ENCODE results near the gene CHAF1A.

Gene CHAF1A

DNA sequence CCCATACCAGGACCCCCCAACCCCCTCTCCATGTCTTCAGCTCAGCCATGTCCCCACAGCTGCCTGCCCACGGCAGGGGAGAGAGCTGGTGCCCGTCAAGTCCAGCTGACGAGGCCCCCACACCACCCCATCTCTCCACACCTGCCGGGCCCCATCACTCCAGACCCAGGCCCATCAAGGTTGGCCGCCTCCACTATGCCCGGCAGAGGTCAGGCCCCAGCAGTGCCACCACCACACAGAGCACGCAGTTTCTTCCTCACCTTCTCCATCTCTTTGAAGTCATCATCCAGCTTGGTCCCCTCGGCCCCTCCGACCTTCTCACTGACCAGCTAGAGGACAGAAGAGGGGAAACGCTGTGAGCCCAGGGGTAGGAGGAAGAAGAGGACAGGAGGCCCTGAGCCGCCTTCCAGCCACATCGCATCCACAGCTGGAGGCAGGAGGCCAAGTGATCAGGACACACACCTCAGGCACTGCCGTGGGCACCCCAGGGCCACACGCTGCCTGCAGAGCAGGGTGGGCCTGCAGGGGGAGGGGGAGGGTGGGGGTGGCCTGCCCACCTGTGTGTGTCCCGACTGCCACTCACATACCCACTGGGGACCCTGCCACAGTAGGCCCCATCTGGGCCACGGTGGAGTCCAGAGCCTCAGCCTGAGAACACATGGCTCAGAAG, 35.6 kb upstream of the CHAF1A start:
- no peak for DNase-seq

DNA sequence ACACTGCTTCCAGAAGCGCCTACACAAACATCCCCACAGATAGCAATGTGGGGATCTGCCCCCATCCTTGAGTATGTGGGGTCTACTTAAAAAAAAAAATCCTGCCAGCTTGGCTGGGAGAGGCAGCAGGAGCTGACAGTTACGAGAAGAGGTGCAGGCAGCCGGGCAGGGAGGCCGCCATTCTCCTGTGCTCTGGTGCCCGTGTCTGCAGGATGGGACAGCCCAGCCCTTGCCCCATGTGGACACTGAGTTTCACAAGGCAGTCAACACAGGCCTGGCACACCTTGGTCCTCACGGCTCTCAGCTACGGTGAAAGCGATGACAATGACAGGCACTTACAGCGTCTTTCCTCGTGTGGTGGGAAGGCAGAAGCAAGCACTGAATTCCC, 35.1 kb upstream of the CHAF1A start:
- no peak for DNase-seq

DNA sequence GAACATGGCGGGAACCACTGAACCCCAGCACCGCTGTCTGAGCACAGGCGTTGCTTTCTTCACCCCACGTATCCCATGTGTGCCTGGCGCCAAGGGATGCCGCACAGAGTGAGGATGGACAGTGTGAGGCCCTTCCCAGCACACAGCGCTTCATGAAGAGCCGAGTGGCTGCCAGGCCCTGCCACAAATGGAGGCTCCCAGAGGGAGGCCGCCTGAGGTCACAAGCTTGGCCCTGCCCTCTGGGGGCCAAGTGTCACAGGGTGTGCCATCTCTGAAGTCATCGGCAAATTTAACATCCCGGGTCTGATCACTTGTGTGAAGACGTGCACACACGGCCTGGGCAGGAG, 34.7 kb upstream of the CHAF1A start:
- DNase-seq = no peak

DNA sequence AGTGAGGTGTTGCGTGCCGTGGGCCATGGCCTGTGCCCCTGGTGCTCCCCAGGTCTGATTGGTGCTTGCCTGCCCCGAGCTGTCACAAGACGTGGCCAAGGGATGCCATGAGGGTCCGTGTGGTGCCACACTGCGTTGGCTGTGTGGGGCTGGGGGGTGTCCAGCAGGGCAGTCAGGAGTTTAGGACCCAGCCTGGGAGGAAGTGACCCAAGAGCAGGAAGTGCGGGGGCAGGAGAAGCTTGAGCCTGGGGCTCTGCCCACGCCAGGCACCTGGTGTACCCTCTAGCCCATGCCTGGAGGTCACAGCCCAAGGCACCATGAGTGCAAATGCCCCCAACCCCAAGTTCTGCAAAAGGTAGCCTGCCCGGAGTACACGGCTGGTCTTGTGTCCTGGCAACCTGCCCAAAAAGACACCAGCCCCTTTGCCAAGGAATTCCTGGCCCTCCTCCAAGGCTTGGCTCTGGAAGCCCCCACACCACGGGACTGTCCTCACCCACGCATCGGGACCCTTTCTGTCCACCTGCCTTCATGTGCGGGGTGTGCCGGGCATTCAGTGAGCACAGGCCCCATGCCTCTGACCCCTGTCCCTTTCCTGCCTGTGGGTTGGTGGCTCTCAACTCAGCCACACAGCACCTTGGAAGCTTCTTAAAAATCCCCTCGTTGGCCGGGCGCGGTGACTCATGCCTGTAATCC, 34.2 kb upstream of the CHAF1A start:
- no peak for DNase-seq

DNA sequence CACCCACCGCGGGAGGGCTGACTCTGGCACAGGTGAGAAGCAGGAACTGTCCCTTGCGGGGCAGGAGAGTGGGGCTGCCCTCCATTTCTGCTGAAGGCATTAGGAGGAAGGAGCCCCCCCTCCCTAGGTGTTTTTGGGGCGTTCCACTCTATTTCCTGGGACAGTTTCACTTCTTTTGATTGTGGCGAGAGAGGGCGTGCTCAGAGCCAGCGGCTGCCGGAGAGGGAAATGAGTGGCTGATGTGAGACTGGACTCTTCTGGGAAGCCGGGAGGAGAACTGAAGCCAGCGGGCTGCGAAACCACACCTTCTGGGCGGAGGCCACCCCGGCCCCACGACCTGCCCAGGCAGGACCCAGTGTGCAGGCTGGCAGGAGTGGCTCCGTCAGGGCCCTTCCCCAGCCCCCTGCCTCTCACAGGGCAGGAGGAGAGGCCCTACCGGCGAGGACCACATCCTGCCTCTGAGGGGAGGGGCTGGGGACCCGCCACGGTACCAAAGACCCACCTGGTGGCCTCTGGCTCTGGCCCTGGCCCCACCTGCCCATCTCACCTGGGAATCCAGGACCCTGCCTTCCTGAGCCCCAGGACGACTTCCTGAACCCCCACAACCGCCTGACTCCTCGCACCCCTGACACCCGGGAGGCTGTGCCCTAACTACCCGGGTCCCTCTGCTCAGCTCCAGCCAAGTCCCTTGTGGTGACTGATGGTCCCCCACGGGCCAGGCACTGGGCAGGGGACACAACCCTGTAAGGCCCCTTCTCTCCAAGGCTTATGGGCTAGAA, 33.1 kb upstream of the CHAF1A start:
- no peak for DNase-seq

DNA sequence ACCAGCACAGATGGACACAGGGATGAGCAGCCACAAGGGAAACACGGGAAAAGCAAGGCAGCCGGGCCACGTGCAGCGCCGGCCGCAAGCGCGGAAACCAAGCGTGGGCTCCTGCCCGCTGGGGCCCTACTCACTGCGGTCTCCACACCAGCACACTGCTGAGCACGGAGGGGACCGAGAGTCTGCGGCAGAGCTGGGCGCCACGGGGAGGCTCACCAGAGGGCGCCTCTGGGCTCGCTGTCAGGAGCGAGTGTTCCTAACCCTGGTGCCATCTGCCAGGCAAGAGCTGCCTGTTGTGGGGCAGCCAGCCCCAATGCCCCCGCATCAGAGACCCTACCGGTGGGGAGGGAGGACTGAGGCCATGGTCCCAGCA, 32.6 kb upstream of the CHAF1A start:
- no peak for DNase-seq

DNA sequence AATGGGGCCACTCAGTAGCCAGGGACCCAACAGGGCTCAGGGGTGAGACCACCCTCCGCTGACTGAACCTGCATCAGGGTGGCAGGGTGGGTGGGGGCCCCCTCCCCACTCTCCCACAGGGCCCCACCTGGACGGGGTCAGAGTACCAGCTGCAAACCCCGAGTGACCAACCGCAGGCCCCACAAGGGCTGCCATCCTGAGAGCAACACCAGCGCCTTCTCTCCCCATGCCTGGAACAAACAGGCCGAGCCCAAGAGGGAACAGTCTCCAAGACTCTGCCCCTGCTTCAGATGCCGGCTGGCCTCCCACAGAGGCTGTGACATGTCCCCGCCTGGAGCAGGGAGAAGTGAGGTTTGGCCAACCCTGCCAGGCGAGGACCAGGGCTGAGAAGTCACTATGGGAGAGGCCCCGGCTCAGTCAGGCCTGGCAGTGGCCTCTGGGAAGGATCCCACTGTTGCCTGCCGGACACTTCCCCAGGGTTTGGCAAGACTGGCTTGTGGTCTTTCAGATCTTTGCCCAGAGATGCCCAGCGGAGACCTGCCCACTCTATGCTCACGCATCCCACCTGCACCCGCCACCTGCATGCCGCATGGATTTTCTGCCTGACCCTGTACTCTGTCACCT, 31.9 kb upstream of the CHAF1A start:
- no peak for DNase-seq

DNA sequence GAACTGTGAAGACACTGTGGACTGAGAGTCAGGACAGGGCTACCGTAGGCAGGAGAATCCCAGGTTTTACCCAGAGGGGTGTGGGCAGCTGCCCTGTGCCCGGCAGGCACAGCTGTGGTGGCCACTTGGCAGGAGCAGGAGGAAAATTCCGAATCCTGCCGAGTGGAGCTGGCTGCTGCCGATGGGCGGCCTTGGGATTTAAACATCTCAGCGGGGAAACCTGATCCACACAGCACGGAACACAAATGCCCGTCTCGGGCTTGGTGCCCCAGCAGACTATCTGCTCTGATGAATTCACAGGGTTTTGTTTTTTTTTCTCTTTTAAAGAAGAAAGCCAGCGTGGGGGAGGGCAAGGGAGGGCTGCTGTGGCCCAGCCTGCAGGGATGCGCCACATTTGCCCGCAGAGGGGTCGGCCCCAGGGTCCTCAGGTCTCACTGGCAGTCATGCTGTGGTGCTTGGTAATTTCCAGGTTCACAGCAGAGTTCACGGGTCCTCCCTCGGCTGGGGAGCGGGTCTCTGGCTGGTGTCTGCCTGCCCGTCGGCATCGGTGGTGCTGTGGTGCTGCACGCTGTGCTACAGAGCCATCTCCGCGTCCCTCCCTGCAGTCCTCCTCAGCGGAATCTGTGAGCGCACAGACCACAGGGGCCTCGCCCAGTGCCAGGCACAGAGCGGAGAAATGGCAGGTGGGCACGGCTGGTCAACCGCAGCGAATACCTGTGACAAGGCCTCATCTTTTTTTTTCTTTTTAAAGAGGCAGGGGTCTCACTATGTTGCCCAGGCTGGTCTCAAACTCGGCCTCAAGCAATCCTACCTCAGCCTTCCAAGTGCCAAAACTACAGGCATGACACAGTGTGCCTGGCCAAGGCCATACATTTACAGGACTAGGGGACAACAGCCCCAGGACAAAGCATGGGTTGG, 30.9 kb upstream of the CHAF1A start:
- DNase-seq = no peak

DNA sequence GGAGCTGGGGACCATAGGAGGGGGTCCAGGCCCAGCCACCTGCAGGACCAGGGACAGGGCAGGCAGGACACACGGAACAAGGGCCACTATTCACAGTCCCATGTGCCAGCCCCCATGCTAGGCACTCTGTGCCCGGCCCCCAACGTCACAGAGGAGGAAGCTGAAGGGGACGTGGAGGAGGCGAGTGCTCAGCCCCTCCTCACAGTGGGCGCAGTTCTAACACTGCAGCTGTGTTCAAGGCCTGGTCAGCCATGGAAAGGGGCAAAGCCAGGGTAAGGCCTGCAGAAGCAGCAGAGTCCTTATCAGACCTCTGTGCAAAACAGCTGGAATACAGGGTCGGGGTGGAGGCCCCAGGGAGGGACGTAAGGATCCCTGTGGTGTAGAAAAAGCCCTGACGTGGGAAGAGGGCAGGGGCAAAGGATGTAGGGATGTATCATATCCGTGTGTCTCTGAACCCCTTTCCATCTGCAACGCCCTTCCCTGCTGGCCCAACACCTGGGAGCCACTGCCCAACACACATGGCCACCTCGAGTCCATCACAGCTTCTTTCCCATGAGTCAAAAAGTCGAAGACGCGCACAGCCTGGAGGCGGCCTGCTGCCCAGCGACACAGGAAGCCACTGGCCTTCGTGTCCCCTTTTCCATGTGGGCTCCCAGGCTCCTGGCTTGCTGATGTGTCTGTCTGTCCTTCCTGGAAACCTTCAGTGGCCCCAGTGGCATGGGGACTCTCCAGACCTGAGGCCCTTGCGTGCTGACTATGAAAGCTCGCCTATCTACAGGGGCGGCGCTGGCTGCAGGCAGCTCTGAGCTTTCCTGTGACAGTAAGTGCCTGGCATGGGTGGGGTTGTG, 30.1 kb upstream of the CHAF1A start:
- DNase-seq = no peak

DNA sequence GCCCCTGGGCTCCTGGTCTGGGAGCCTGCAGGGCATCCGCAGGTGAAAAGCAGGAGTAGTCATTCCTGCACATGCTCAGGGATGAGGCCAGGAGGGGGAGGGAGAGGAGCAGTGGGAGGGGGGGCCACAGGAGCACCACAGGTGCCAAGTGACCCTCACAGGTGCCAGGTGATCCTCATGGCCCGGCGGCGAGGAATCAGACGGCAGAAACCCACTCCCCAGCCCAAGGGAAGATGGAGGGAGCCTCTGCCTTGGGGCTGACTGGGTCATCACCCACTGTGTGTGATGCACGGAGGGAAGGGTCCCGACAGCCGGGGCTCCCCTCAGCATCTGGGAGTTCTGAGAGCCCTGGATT, 29.4 kb upstream of the CHAF1A start:
- DNase-seq = no peak

DNA sequence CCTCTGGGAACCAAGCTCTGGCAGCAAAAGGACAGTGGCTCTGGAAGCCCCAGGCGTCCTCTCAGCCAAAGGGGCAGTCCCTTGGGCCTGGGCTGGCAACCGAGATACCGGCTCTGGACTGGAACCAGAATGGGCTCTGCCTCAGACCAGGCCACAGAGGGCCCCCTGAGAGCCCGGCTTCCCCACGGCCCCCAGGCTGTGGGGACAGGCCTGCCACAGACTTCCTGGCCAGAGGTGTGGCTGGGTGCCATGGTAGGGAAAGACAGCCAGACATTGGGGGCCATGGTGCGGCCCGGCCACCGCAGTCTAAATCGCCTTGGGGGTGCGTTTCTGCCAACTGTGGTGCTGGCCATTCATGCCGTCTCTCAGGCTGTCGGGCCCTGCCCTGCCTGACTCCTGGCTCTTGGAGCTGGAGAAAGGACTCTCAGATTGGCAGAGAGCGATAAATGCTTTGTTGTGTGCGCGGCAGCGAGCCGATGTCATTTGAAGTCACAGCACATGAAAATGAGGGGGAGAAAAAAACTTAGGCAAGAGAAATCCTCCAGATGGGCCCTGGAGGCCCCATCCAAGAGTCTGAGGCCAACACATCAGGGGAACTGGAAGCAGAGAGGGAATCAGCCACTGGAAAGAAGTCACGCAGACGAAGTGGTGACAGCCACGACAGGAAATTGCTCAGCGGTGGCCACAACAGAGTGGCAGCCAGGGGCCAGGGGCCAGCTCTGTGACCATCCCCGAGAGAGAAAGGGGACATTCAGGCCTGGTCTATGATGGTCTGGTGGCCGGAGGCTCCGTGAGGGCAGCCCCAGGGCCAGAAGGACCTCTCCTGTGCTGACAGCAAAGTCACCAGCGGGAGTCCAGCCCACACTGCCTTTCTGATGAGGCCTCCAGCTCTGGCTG, 28.6 kb upstream of the CHAF1A start:
- no peak for DNase-seq

DNA sequence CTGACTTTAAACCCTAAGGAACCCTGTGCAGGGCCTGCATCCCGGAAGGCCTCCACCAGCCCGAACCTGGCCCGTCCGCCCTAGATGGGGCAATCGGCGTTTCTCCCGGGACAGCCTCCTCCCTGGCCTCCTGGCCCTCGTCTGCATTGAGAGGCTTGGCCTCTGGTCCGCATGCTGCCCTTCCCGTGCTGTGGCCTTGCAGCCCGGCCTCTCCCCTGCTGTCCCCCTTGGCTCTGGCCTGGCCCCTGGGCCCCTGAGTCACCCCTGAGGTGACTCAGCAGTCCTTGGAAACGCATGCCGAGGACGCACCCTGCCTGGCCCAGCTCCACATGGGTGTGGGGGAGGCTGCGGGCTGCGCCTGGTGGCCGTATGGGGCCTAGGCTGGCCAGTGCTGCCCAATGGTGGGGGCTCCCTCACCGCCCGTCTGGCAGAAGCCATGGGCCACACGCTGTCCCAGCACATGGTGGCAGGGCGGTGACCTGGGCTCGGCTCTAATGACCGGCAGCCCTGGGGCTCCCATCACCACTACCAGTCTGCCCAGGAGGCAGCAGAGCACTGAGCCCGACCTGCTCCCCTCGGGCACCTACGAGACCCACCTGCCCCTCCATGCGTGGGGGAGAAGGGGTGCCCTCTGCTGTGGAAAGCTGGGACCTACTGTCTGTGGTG, 27.8 kb upstream of the CHAF1A start:
- DNase-seq = no peak

DNA sequence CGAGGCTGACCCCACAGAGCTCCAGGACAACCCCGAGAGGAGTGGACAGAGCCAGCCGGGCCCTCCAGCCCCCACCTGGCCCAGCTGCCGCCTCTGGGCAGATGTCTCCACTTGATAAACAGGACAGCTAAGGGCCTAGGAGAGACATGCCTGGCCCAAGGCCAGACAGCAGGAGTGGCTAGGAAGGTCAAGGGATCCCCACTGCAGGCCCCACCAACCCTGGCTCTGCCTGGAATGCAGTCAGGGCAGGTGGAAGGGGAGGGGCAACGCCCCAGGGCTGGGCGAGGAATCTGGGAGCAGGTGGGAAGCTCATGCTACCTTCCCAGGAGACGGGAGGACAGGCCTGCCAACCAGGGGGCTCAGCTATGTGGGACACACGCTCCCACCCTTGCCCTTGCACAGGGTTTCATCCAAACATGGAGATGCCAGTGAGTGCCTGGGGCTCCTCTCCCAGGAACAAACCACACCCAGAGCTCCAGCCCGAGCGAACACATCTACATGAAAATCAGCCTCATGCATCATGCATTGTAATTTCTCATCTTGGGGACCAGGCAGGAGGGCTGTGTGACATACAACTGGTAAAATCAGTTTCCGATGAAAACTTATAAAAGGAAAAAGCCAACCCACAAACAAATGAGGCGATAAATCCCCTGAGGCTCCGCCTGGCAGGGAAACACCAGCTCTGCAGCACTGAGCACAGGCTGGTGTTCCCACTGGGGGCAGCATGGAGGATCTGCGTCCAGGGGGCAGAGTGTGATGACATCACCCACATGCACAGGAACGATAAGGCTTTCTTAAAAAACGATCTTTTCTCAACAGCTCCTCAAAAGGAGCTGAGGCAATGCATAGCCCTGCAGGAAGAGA, 27.0 kb upstream of the CHAF1A start:
- peak; percentile 42 for DNase-seq

DNA sequence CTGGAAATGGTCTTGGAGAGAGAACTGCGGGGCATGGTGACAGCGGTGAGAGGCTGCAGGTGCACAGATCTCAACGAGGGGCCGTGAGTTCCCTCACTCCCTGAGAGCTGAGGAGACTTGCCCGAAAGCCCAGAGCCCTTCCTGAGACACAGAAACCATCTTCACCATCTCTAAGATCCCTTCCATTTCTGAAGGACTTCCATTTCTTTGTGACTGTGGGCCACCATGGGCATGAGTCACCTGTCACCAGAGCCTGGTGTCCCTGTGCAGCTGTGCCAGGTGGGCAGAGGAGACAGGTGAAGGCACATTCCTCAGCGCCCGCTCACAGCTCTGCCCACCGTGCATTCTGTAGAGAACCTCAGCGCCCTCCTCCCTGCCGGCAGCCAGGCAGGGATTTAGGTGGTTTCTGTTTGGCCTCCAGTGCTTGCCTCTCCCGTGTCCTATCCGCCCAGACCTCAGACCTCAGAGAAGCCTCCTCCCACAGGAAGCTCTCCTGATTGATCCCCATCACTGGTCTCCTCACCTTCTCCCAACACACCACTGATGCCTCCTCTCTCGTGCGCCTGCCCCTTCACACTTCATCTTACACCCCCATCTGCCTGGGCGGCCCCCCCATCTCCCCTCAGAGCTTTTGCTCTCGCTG, 26.3 kb upstream of the CHAF1A start:
- DNase-seq = no peak

DNA sequence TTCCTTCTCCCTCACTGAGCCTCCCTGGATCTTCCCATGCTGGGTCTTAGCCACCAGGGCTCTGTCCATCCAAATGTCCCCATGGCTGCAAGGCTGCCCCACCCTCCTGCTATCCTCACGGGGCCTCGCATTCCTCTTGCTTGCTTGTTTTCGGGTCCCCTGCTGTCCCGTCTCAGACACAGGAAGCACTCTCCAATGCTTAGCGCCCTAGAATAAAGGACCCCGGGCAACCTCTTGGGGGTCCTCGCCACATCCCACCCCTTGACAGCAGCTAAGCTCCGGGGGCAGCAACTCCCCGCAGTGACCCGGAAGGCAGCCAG, 25.8 kb upstream of the CHAF1A start:
- no peak for DNase-seq

DNA sequence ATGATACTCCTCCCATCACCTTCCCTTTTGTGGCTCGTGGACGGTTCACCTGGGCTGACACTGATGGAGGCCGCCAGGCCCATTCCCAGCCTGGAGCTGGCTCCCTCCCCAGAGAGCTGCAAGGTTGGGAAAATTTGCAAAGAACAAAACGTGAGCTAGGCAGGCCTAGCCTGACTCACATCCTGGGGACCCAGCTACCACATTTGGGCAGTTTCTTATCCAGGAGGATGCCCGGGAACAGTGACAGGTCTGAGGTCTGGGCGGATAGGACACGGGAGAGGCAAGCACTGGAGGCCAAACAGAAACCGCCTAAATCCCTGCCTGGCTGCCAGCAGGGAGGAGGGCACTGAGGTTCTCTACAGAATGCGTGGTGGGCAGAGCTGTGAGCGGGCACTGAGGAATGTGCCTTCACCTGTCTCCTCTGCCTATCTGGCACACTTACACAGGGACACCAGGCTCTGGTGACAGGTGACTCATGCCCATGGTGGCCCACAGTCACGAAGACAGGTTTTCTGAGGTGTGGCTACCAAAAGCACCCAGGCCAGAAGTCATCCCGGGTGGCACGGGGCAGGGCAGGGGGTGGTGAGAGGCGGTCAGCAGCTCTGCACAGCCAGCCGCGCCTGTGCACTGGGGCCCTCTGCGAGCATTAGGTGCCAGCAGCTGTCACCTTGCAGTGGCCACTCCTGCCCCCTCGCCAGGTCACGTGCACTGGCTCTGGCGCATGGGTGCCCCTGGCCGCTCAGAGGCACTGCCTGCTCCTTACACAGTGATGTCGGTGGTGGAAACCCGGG, 25.3 kb upstream of the CHAF1A start:
- no peak for DNase-seq

DNA sequence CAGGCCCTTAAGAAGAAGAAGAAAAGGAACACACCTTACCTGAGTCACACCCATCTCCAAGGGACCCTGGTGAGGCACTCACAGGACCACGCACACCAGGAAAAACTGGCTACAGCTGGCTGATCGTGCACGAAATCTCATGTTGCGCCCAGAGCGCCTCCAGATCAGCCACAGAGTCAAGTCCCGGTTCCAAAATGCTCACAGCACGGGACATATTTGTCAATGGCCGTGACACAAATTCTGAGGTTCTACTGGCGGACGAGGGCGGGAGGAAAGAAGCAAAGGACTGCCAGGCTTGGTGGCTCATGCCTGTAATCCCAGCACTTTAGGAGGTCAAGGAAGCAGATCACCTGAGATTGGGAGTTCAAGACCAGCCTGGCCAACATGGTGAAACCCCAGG, 23.6 kb upstream of the CHAF1A start:
- DNase-seq = no peak

Data from NCI-H69 (cell line).